ENCODE measurements around the gene CCL11. TPM values are rescaled to one million over a fixed set of nuclear protein-coding genes. Genes with fewer than 3 reads are reported as not detected.

The CCL11 gene
- total RNA-seq, 1 experiment from 2014 or later = not detected

DNA sequence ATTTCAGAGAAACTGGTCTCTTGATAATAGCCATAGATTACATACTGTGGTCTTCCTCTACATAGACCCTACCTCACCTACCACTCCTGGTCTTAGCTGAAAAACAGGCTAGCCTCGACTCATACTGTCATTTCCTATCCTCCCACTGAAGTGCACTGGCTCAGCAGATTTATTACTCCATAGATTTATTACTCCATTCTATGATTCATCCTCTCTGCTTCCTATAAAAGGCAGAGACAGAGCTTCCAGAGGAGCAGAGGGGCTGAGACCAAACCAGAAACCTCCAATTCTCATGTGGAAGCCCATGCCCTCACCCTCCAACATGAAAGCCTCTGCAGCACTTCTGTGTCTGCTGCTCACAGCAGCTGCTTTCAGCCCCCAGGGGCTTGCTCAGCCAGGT is 15.6 kb upstream of the CCL11 start, which contains the start of gene CCL7:
TSS of gene CCL7 (plus strand) at position 253 of the 400 bp plus-strand sequence. CDS start at position 323, 70 bp downstream.
- Histone ChIP-seq H3K36me3 (no peaks in the 10 kb centered on the region), H3K27me3 (replicated peaks) (0 out of 2 replicates have a peak, but pooled peaks cover 5% of the 10 kb centered on the region), H3K27ac (no peak within 1 kb of the TSS), H3K4me3 (no peak within 1 kb of the TSS), H3K4me1 (replicated peaks) (no peaks in the 10 kb centered on the region), H3K9me3 (replicated peaks) (no peaks in the 10 kb centered on the region)
- DNase-seq (ENCODE audit: low read depth in 1 of 2, low spot score in 2 of 2) = no peak

DNA sequence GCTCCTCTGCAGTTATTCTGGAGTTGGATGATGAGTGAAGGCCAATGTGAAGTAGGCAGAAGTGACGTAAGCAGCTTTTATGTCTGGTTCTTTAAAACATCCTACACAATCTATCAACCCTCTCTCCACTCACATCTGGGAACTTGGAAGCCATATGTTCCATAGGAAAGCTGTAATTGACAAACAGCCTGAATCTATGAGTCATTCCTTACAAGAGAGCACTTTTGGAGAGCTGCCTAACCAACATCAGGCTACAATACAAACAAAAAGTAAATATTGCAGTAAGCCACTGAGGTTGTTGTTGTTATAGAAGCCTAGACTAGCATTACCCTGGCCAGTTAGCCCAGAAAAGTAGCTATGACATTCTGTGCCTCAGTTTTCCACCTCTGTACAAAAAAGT is 9.7 kb upstream of the CCL11 start:
- Histone ChIP-seq H3K9me3 (replicated peaks) (no peaks in the 10 kb centered on the region), H3K27me3 (replicated peaks) (no peaks in the 10 kb centered on the region), H3K4me1 (replicated peaks) (peaks cover 9% of the 10 kb centered on the region), H3K27ac (no peak overlapping the region), H3K36me3 (no peaks in the 10 kb centered on the region), H3K4me3 (no peak overlapping the region)
- DNase-seq (ENCODE audit: low read depth in 1 of 2, low spot score in 2 of 2) = peak in 1 of 2 experiments; percentile 59

DNA sequence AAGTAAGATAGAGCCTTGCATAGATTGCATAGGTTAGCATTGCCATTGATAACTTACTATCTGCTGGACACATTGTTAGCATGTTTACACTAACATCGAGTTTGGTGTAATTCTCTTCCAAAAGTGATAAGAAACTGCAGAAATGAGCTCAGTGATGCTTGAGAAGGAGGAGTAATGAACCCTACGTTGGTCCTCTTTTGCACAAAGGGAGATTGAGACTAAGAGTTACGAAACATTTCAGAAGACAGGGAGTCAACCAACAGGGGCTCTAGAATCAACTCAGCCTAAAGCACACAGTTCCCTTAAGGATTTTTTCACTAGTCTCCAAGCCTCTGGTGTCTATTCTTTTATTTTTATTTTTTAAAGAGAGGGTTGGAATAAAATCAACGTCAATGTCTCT is 8.7 kb upstream of the CCL11 start:
- no peak overlapping the region for H3K27ac ChIP-seq
- no peak for DNase-seq (ENCODE audit: low read depth in 1 of 2, low spot score in 2 of 2)
- H3K9me3 ChIP-seq (replicated peaks) = no peaks in the 10 kb centered on the region
- no peaks in the 10 kb centered on the region for H3K27me3 ChIP-seq (replicated peaks)
- H3K36me3 ChIP-seq = no peaks in the 10 kb centered on the region
- H3K4me3 ChIP-seq = no peak overlapping the region
- peaks cover 9% of the 10 kb centered on the region for H3K4me1 ChIP-seq (replicated peaks)

DNA sequence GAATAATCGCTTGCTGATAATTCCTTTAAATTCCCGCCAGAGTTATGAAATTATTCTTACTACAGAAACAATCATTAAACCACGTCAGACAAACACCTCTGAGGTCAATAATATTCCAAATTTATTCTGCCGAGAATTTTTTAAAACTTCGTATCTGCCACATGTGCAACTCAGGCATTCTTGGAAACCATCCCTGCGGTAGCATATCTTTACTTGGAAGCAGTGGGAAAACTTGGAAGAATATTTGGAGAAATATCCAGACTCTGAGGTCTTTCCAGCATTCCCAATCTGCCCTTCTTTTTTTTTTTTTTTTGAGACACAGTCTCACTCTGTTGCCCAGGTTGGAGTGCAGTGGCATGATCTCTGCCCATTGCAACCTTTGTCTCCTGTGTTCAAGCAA is 2.0 kb upstream of the CCL11 start:
- Histone ChIP-seq H3K4me1 (replicated peaks) (no peaks in the 10 kb centered on the region), H3K27ac (no peak overlapping the region), H3K36me3 (no peaks in the 10 kb centered on the region), H3K27me3 (replicated peaks) (no peaks in the 10 kb centered on the region), H3K4me3 (no peak overlapping the region), H3K9me3 (replicated peaks) (no peaks in the 10 kb centered on the region)
- no peak for DNase-seq (ENCODE audit: low read depth in 1 of 2, low spot score in 2 of 2)

DNA sequence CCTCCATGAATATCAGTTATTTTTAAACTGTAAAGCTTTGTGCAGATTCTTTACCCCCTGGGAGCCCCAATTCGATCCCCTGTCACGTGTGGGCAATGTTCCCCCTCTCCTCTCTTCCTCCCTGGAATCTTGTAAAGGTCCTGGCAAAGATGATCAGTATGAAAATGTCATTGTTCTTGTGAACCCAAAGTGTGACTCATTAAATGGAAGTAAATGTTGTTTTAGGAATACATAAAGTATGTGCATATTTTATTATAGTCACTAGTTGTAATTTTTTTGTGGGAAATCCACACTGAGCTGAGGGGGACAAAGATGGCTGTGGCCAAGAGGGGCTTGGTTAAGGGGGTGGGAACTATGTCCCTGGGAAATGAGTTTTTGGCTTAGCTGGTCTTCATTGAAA is 2.3 kb downstream of the CCL11 start:
- no peaks in the 10 kb centered on the region for H3K27me3 ChIP-seq (replicated peaks)
- DNase-seq (ENCODE audit: low read depth in 1 of 2, low spot score in 2 of 2) = no peak
- H3K27ac ChIP-seq = no peak overlapping the region
- H3K4me1 ChIP-seq (replicated peaks) = no peaks in the 10 kb centered on the region
- no peaks in the 10 kb centered on the region for H3K9me3 ChIP-seq (replicated peaks)
- no peaks in the 10 kb centered on the region for H3K36me3 ChIP-seq
- no peak overlapping the region for H3K4me3 ChIP-seq

DNA sequence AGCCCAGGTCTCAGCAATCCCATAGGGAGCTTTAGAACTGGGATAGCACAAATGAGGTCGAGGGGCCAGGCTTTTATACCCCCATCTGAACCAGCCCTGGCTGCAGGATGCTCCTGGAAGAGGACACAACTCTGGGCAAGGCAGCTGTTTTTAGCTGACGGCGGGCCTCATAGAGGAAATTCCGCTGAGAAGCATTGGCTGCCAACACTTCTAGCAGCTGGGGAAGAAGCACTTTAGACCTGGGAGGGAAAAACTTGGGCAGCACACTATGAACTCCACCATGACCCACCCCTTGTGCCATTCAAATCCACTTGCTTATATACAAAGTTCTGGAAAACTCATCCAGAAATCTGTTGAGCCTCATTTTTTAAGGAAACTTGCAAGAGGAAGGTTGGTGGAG is 5.0 kb downstream of the CCL11 start:
- Histone ChIP-seq H3K27me3 (replicated peaks) (no peaks in the 10 kb centered on the region), H3K36me3 (no peaks in the 10 kb centered on the region), H3K4me1 (replicated peaks) (no peaks in the 10 kb centered on the region), H3K4me3 (no peak overlapping the region), H3K9me3 (replicated peaks) (no peaks in the 10 kb centered on the region), H3K27ac (no peak overlapping the region)
- DNase-seq (ENCODE audit: low read depth in 1 of 2, low spot score in 2 of 2) = no peak

DNA sequence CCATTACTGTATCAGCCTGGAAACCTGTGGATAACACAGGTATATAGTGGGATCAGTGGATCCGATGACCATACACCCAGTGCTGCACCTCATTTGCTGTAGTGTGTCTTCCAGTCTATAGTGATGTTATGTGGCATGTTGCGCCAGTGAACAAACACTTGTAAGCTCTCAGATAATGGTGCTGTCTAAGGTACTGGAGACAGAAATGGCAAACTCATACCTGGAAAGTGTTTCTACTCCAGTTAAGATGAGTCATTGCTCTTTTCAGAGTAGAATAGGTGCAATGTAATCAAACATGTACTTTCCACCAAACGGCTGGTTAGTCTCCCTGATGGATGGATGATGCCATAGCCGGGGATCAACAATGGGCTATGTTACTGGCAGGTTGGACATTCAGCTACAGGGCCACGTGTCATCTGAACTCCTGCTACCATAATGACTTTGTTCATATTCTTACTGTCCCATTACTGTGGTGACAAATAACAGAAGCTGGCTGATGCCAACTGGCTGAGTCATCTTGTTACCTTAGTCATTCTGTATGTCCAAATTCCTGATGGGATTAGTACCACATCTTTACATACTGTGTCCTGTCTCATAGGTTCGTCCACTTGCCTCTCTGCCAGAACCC is 6.3 kb downstream of the CCL11 start:
- H3K36me3 ChIP-seq = no peaks in the 10 kb centered on the region
- H3K27ac ChIP-seq = no peak overlapping the region
- no peak for DNase-seq (ENCODE audit: low read depth in 1 of 2, low spot score in 2 of 2)
- no peaks in the 10 kb centered on the region for H3K27me3 ChIP-seq (replicated peaks)
- no peaks in the 10 kb centered on the region for H3K9me3 ChIP-seq (replicated peaks)
- no peak overlapping the region for H3K4me3 ChIP-seq
- H3K4me1 ChIP-seq (replicated peaks) = no peaks in the 10 kb centered on the region

DNA sequence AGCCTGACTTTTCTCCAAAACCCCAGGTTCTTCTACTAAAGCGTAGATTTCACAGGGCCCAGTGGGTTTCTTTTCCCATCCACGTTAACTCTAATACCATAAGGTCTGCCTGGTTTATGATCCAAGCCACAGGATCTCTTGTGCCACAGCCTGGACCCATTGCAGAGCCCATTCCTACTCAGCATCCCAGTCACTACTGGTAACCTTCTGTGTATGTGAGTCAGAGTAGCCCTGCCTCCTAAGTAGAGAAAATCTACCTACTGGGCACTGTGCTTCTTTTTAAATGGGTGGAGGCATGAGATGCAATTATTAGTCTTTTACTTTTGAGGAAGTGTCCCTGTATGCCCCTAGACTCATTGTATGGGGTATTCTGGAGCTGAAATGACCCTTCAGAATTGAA is 13.5 kb downstream of the CCL11 start:
- Histone ChIP-seq H3K4me3 (no peak overlapping the region), H3K4me1 (replicated peaks) (peaks cover 26% of the 10 kb centered on the region), H3K27me3 (replicated peaks) (no peaks in the 10 kb centered on the region), H3K36me3 (no peaks in the 10 kb centered on the region), H3K27ac (no peak overlapping the region), H3K9me3 (replicated peaks) (no peaks in the 10 kb centered on the region)
- DNase-seq (ENCODE audit: low read depth in 1 of 2, low spot score in 2 of 2) = no peak

DNA sequence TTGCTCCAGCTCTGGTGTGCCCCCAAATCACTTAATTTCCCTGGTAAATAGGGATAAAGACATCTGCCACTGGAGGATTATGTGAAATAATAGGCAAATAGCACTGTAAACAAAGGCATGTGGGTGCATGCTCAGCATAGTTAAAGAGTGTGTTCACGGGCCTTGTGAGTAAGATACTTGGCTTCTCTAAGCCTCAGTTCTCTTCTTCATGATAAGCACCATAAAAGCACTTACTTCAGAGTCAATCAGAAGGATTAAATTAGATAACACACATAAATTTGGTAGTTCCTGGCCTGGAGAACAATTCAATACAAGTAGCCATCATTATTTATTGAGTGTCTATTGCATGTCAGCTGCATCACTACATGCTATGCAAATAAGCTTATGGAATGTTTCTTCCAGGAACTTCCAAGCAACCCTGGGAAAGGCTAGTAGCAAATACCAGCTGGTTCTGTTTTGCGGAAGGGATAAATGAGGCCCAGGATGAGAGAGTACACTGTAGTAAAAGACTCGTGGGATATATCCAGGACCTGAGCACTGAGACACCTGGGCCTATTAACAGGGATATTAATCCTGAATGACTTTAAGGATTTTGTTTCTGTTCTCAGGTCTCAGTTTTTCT is 14.5 kb downstream of the CCL11 start:
- no peak overlapping the region for H3K4me3 ChIP-seq
- H3K27me3 ChIP-seq (replicated peaks) = no peaks in the 10 kb centered on the region
- no peaks in the 10 kb centered on the region for H3K9me3 ChIP-seq (replicated peaks)
- H3K27ac ChIP-seq = peak overlapping the region; percentile 67
- no peaks in the 10 kb centered on the region for H3K36me3 ChIP-seq
- peaks cover 26% of the 10 kb centered on the region for H3K4me1 ChIP-seq (replicated peaks)
- DNase-seq (ENCODE audit: low read depth in 1 of 2, low spot score in 2 of 2) = peak in 1 of 2 experiments; percentile 44

DNA sequence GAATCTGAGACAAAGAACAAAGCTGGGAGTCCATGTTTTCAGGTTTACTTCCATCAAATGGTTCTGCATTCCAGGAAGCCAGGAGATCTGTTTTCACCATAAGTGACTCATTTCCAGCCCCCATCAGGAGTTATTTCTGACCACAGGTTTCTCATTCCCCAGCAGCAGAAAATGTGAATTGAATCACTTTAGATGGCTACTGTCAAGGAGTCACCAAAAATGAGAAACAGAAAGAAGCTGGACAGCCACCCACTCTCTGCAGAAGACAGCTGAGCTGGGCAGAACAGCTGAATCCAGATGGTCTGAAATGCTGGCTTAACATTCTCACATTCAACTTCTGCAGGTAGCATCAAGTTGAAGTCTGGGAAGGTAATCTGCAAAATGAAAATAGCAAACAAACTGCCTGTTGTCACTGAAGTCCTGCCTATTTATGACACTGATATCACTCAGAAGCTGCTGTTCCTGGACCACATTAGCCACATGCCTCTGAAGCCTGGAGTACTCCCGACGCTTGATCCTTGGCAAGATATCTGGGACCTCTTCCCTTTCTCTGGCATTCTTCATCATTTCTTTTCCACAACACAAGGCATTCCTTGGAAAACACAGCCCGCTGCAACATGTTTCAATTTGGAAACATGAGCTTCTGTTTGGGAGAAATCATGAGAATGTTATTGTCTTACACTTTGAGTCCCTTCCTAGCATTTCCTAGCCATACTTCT is 15.3 kb downstream of the CCL11 start:
- no peaks in the 10 kb centered on the region for H3K36me3 ChIP-seq
- H3K4me1 ChIP-seq (replicated peaks) = peaks cover 26% of the 10 kb centered on the region
- no peak overlapping the region for H3K4me3 ChIP-seq
- peak; percentile 55 to 72 for DNase-seq (ENCODE audit: low read depth in 1 of 2, low spot score in 2 of 2)
- peak overlapping the region; percentile 67 for H3K27ac ChIP-seq
- H3K9me3 ChIP-seq (replicated peaks) = no peaks in the 10 kb centered on the region
- no peaks in the 10 kb centered on the region for H3K27me3 ChIP-seq (replicated peaks)

DNA sequence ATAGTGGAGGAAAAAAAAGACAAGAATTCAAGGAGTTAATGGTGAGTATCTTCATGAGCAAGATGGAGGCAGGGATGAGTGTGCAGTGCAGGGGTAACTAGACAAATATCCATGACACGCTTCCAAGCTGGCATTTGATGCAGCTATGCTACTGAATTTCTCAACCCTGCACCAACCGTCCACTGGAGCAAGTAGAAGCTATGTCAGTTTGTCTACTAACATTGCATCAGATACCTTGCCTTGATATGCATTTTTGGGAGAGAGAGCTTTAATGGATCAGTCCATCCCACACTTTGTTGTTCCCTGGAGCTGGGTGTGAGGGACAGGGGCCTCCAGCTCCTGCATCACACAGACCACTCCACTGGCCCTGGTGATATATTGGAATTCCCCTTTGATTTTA is 16.4 kb downstream of the CCL11 start:
- no peaks in the 10 kb centered on the region for H3K36me3 ChIP-seq
- H3K27ac ChIP-seq = no peak overlapping the region
- H3K9me3 ChIP-seq (replicated peaks) = no peaks in the 10 kb centered on the region
- H3K27me3 ChIP-seq (replicated peaks) = no peaks in the 10 kb centered on the region
- peaks cover 26% of the 10 kb centered on the region for H3K4me1 ChIP-seq (replicated peaks)
- DNase-seq (ENCODE audit: low read depth in 1 of 2, low spot score in 2 of 2) = no peak
- H3K4me3 ChIP-seq = no peak overlapping the region

DNA sequence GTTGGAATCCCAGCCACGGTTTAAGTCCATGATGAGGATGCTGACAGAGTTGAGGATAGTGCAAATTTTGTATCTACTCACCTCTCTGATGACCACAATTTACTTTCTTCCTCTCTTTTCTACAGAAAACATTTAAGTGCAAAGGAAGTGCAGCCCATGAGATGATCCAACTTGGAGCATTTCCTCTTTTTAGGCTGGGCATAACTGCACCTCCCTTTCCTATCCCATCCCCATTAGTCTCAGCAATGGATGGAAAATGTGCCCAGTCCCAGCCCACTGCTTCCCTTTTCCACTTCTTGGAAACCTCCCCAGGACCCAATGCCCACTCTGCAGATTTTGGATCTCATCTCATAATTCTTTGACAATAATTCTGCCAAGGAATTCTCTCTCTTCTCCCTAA is 17.1 kb downstream of the CCL11 start:
- peaks cover 26% of the 10 kb centered on the region for H3K4me1 ChIP-seq (replicated peaks)
- no peaks in the 10 kb centered on the region for H3K36me3 ChIP-seq
- DNase-seq (ENCODE audit: low read depth in 1 of 2, low spot score in 2 of 2) = no peak
- no peaks in the 10 kb centered on the region for H3K27me3 ChIP-seq (replicated peaks)
- no peak overlapping the region for H3K4me3 ChIP-seq
- H3K9me3 ChIP-seq (replicated peaks) = no peaks in the 10 kb centered on the region
- no peak overlapping the region for H3K27ac ChIP-seq

DNA sequence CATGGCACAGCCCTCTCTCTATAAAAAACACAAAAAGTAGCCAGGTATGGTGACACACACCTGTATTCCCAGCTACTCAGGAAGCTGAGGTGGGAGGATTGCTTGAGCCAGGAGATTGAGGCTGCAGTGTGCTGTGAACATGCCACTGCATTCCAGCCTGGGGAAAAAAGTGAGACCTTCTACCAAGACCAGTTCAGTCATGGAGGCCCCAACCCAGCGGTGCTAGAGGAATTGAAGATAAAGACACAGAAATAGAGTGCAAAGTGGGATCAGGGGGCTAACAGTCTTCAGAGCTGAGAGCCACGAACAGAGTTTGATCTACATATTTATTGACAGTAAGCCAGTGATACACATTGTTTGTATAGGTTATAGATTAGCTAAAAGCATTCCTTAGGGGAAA is 18.1 kb downstream of the CCL11 start:
- Histone ChIP-seq H3K4me1 (replicated peaks) (peaks cover 26% of the 10 kb centered on the region), H3K4me3 (no peak overlapping the region)

DNA sequence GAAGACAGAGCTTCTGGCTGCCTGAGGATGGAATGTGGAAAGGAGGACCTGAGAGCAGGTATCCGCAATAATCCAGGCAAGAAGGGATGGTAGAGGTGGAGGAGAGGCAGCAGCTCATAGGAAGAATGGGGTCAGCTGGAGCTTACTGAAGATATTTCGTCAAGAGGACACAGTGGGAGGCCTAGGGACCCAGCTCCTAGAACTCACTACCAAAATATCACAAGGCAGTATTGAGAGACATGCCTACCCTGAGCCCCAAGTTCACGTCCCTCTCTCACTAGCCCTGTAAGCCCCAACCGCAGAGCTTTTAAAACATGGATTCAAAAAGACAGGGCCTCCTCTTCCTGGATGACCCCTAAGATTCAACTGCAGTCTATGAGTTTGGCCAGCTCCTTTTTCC is 19.5 kb downstream of the CCL11 start:
- no peaks in the 10 kb centered on the region for H3K27me3 ChIP-seq (replicated peaks)
- H3K4me1 ChIP-seq (replicated peaks) = peaks cover 17% of the 10 kb centered on the region
- no peak overlapping the region for H3K27ac ChIP-seq
- no peaks in the 10 kb centered on the region for H3K9me3 ChIP-seq (replicated peaks)
- H3K36me3 ChIP-seq = no peaks in the 10 kb centered on the region
- no peak overlapping the region for H3K4me3 ChIP-seq
- no peak for DNase-seq (ENCODE audit: low read depth in 1 of 2, low spot score in 2 of 2)

More for the DNA sequence above, 18.1 kb downstream of the CCL11 start:
- H3K36me3 ChIP-seq = no peaks in the 10 kb centered on the region
- no peak for DNase-seq (ENCODE audit: low read depth in 1 of 2, low spot score in 2 of 2)
- H3K27ac ChIP-seq = no peak overlapping the region
- H3K9me3 ChIP-seq (replicated peaks) = no peaks in the 10 kb centered on the region
- H3K27me3 ChIP-seq (replicated peaks) = no peaks in the 10 kb centered on the region

Measured in SJSA1 (cell line).